HFFc6 (cell line): ENCODE measurements around the gene SEPTIN6. TPM values are rescaled to one million over a fixed set of nuclear protein-coding genes. Genes with fewer than 3 reads are reported as not detected.

Experiments
- DNase-seq: peaks from one replicate; pipeline ENCODE4 v3.0.0-alpha.2; 2018
- H3K27ac Mint-ChIP-seq: 2 replicates; pipeline ENCODE4 v1.8.0; 2020; ENCODE audit warnings: mild to moderate bottlenecking, mixed read lengths
- H3K27me3 Mint-ChIP-seq: 2 replicates; pipeline ENCODE4 v1.8.0; 2021; ENCODE audit warnings: mild to moderate bottlenecking, moderate library complexity, mixed read lengths; ENCODE audit not compliant: insufficient read depth
- H3K36me3 Mint-ChIP-seq: 2 replicates; pipeline ENCODE4 v1.8.0; 2021; ENCODE audit warnings: low read depth, mixed read lengths
- H3K4me1 Mint-ChIP-seq: 2 replicates; pipeline ENCODE4 v1.8.0; 2020; ENCODE audit warnings: low read depth, mixed read lengths
- H3K4me3 Mint-ChIP-seq: 2 replicates; pipeline ENCODE4 v1.8.0; 2020; ENCODE audit warnings: mild to moderate bottlenecking, moderate library complexity, mixed read lengths
- H3K9me3 Mint-ChIP-seq: 2 replicates; pipeline ENCODE4 v1.8.0; 2020; ENCODE audit warnings: mild to moderate bottlenecking, mixed read lengths
- CTCF ChIP-seq: fragments of 200-600 bp; sonication (generic); IDR thresholded peaks from 2 replicates; pipeline ENCODE4 v1.5.0; 2021; ENCODE audit warnings: antibody characterized with exemption, mild to moderate bottlenecking
- total RNA-seq, 6 experiments: library from RNA; stranded (reverse); fragmentation: NEBNext Ultra II Directional; extraction: Animal tissue kit (Norgen Biotek cat#: 25700); gene quantifications; 2 replicates in 1 of 6; 3 replicates in 5 of 6; pipeline ENCODE4 v1.2.3, GENCODE V29; 2021

Gene SEPTIN6
- total RNA-seq, 6 experiments from 2014 or later, result 17.2 to 19.5 (median 18.5) TPM

GRCh38 chrX:119682019-119682989, 10.7 kb downstream of the SEPTIN6 start:
- Mint-ChIP-seq H3K4me1 (peaks cover 25% of the 10 kb centered on the region), H3K9me3 (no peaks in the 10 kb centered on the region)
- TF ChIP-seq CTCF, result no peak

DNA sequence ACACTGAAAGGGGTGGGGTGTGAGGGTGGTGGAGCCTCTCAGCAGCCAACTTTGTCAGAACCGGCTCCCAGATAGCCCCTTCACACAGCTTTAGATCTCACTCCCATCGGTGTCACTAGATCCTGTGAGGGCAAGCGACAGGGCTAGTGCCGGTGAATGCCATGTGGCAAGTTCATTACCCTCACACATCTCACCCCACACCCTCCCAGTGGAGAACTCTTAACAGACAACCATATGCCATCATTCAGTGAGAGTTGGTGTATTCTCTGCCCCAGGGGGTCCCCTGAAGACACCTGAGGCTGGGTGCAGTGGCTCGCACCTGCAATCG, 15.3 kb downstream of the SEPTIN6 start:
- H3K27me3 Mint-ChIP-seq, result no peaks in the 10 kb centered on the region
- DNase-seq, result no peak
- peaks cover 12% of the 10 kb centered on the region for H3K4me1 Mint-ChIP-seq
- H3K4me3 Mint-ChIP-seq, result no peak overlapping the region
- TF ChIP-seq CTCF, result no peak
- no peaks in the 10 kb centered on the region for H3K36me3 Mint-ChIP-seq
- H3K9me3 Mint-ChIP-seq, result no peaks in the 10 kb centered on the region
- no peak overlapping the region for H3K27ac Mint-ChIP-seq

More at GRCh38 chrX:119682019-119682989, 10.7 kb downstream of the SEPTIN6 start:
- DNase-seq, result no peak
- no peak overlapping the region for H3K27ac Mint-ChIP-seq
- H3K4me3 Mint-ChIP-seq, result no peak overlapping the region
- H3K27me3 Mint-ChIP-seq, result no peaks in the 10 kb centered on the region
- no peaks in the 10 kb centered on the region for H3K36me3 Mint-ChIP-seq

GRCh38 chrX:119676949-119677653, 15.9 kb downstream of the SEPTIN6 start:
- no peak overlapping the region for H3K27ac Mint-ChIP-seq

GRCh38 chrX:119673336-119673735, 19.6 kb downstream of the SEPTIN6 start:
- Mint-ChIP-seq H3K4me3 (no peak overlapping the region), H3K4me1 (peaks cover 18% of the 10 kb centered on the region), H3K27me3 (no peaks in the 10 kb centered on the region), H3K36me3 (no peaks in the 10 kb centered on the region), H3K9me3 (no peaks in the 10 kb centered on the region), H3K27ac (no peak overlapping the region)
- no peak for DNase-seq
- no peak for TF ChIP-seq CTCF

More at GRCh38 chrX:119676949-119677653, 15.9 kb downstream of the SEPTIN6 start:
- Mint-ChIP-seq H3K4me1 (peaks cover 12% of the 10 kb centered on the region), H3K27me3 (no peaks in the 10 kb centered on the region), H3K36me3 (no peaks in the 10 kb centered on the region), H3K4me3 (no peak overlapping the region), H3K9me3 (no peaks in the 10 kb centered on the region)
- TF ChIP-seq CTCF, result no peak
- no peak for DNase-seq

DNA sequence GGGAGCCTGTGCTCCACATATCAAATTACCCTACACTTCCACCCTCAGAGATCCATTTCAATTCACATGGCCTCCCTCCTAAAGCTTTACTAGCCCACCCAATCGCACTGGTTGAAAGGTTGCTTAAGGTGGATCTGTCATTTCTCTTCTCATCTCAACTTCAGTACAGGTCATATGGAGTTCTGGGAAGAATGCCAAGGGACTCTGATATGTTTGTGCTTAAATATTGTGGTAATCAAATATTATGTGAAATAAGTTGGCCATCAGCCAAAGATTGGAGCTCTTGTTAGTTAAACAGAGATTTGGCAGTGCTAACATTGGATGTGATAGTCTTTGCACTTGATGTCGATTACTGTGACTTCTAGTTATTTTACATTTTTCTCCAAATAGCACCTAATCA, 20.5 kb downstream of the SEPTIN6 start:
- H3K36me3 Mint-ChIP-seq, result no peaks in the 10 kb centered on the region
- H3K27ac Mint-ChIP-seq, result no peak overlapping the region
- H3K4me1 Mint-ChIP-seq, result peaks cover 18% of the 10 kb centered on the region
- no peak for TF ChIP-seq CTCF
- DNase-seq, result no peak
- H3K4me3 Mint-ChIP-seq, result no peak overlapping the region
- no peaks in the 10 kb centered on the region; the same call in 1 of the 2 replicates for H3K27me3 Mint-ChIP-seq
- no peaks in the 10 kb centered on the region for H3K9me3 Mint-ChIP-seq
